GM12892 (cell line): ENCODE measurements around the gene C21orf58.

Experiments used
- POLR2A ChIP-seq: IDR thresholded peaks from 2 replicates; pipeline ENCODE4 v1.6.1; 2011; ENCODE audit warnings: low read depth, low read length, control low read depth
- POLR2AphosphoS5 ChIP-seq: IDR thresholded peaks from 2 replicates; pipeline ENCODE4 v1.6.1; 2011; ENCODE audit warnings: low read depth, low read length, control low read depth
- TAF1 ChIP-seq: IDR thresholded peaks from 2 replicates; pipeline ENCODE4 v1.6.1; 2011; ENCODE audit warnings: low read depth, mild to moderate bottlenecking, control low read depth, low read length, borderline replicate concordance

DNA sequence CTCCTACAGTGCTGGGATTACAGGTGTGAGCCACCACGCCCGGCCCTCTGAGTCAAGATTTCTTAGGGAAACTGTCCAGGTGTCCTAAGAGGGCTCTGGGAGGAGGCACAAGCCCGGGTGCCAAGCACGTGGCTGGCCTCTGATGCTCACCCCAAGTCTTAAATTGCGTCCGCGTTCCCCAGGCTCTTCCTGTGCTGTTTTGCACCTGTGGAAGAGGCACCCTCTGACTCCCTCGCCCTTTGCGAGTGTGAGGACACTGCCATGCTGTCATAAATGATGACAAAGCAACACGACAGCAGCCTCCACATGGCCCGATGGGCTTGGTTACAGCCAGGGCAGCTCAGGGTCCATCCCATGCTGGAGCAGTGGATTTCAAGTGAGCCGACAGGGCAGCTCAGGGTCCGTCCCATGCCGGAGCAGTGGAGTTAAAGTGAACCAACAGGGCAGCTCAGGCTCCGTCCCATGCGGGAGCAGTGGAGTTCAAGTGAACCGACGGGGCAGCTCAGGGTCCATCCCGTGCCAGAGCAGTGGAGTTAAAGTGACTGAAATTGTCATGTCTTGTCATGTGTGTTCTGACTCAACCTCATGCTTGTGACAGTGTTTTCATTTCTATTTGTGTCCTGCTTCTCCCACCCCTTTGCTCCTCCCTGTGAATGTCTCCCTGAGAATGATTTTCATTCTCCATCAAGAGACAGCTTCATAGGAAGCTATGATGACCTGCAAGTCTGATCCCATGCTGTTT is 34.2 kb upstream of the C21orf58 start:
- TF ChIP-seq POLR2A = no peak
- no peak for TF ChIP-seq POLR2AphosphoS5
- no peak for TF ChIP-seq TAF1
